Smooth muscle cell (in vitro differentiated cells): ENCODE measurements around the gene KYNU. TPM values are rescaled to one million over a fixed set of nuclear protein-coding genes. Genes with fewer than 3 reads are reported as not detected.

ENCODE experiments used
- DNase-seq: peaks from one replicate; lab custom pipeline; 2025; ENCODE audit not compliant: unreplicated experiment; lab: John Stamatoyannopoulos, UW
- H2AFZ ChIP-seq: fragments of 200-600 bp; sonication (generic); 2 replicates; pipeline ENCODE4 v1.6.0; 2016; ENCODE audit warnings: antibody characterized with exemption, low read depth, mild to moderate bottlenecking
- H3F3A ChIP-seq: fragments of 200-600 bp; sonication (generic); 2 replicates; pipeline ENCODE4 v1.6.0; 2017; ENCODE audit warnings: antibody characterized with exemption, low read depth
- H3K27ac ChIP-seq: fragments of 200-600 bp; sonication (generic); 2 replicates; pipeline ENCODE4 v1.5.1; 2016; ENCODE audit warnings: low read depth, mild to moderate bottlenecking
- H3K27me3 ChIP-seq: fragments of 200-600 bp; sonication (generic); 2 replicates; pipeline ENCODE4 v1.6.1; 2016; ENCODE audit warnings: low read depth, mild to moderate bottlenecking
- H3K36me3 ChIP-seq: fragments of 200-600 bp; sonication (generic); 2 replicates; pipeline ENCODE4 v1.5.1; 2016; ENCODE audit warnings: low read depth
- H3K4me1 ChIP-seq: fragments of 200-600 bp; sonication (generic); 2 replicates; pipeline ENCODE4 v1.5.1; 2016; ENCODE audit warnings: low read depth
- H3K4me2 ChIP-seq: fragments of 200-600 bp; sonication (generic); 2 replicates; pipeline ENCODE4 v1.6.0; 2016; ENCODE audit warnings: mild to moderate bottlenecking
- H3K4me3 ChIP-seq: fragments of 200-600 bp; sonication (generic); 2 replicates; pipeline ENCODE4 v1.5.1; 2016; ENCODE audit warnings: mild to moderate bottlenecking
- H3K79me2 ChIP-seq: fragments of 200-600 bp; sonication (generic); 2 replicates; pipeline ENCODE4 v1.6.0; 2016; ENCODE audit warnings: low read depth, mild to moderate bottlenecking
- H3K9ac ChIP-seq: fragments of 200-600 bp; sonication (generic); 2 replicates; pipeline ENCODE4 v1.6.0; 2016; ENCODE audit warnings: low read depth
- H3K9me3 ChIP-seq: fragments of 200-600 bp; sonication (generic); replicated peaks from 2 replicates; pipeline ENCODE4 v1.5.1; 2016; ENCODE audit warnings: low read depth
- H4K20me1 ChIP-seq: fragments of 200-600 bp; sonication (generic); 2 replicates; pipeline ENCODE4 v1.6.0; 2016; ENCODE audit warnings: low read depth
- WGBS: methylation state at CpG from one replicate; pipeline ENCODE4 v1.1.7; 2016; ENCODE audit warnings: low lambda C conversion rate; 5-methylcytosine and 5-hydroxymethylcytosine counted together
- polyA plus RNA-seq: library from polyadenylated mRNA; unstranded; fragments of >200 nt; fragmentation: Nextera tagmentation; extraction: Ambion mirVana; gene quantifications from 2 replicates; pipeline ENCODE4 v1.2.1, GENCODE V29; 2016
- total RNA-seq: library from RNA; depleted of rRNA; stranded (reverse); fragments of >200 nt; gene quantifications from 2 replicates; pipeline ENCODE4 v1.2.3, GENCODE V29; 2014
- TF ChIP-seq, protein P1 (sequence below): fragments of 200-600 bp; sonication (generic); IDR thresholded peaks from 2 replicates; pipeline ENCODE4 v1.5.1; 2017; ENCODE audit warnings: borderline replicate concordance, mild to moderate bottlenecking, antibody characterized with exemption; ENCODE audit not compliant: insufficient read depth, poor library complexity, severe bottlenecking

Gene KYNU
- total and polyA plus RNA-seq, 2 experiments from 2014 or later, result 5.7 to 16.0 TPM

DNA sequence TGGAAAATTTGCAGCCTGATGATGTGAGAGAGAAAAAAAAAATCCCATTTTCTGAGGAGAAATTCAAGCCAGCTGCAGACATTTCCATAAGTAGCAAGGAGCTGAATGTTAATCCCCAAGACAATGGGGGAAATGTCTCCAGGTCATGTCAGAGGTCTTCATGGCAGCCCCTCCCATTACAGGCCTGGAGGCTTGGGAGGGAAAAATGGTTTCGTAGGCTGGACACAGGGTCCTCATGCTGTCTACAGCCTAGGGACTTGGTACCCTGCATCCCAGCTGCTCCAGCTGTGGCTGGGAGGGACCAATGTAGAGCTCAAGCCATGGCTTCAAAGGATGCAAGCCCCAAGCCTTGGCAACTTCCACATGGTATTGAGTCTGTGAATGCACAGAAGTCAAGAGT is 198.2 kb downstream of the KYNU start:
- Histone ChIP-seq H3K79me2 (no peaks in the 10 kb centered on the region), H3K36me3 (no peaks in the 10 kb centered on the region), H3K27me3 (no peaks in the 10 kb centered on the region), H3K4me3 (no peak overlapping the region), H3K9me3 (no peaks in the 10 kb centered on the region), H3K27ac (no peak overlapping the region), H3K9ac (no peak overlapping the region), H3F3A (no peaks in the 10 kb centered on the region), H3K4me1 (no peaks in the 10 kb centered on the region), H2AFZ (no peak overlapping the region), H4K20me1 (no peaks in the 10 kb centered on the region), H3K4me2 (no peak overlapping the region)
- TF ChIP-seq, protein P1, sequence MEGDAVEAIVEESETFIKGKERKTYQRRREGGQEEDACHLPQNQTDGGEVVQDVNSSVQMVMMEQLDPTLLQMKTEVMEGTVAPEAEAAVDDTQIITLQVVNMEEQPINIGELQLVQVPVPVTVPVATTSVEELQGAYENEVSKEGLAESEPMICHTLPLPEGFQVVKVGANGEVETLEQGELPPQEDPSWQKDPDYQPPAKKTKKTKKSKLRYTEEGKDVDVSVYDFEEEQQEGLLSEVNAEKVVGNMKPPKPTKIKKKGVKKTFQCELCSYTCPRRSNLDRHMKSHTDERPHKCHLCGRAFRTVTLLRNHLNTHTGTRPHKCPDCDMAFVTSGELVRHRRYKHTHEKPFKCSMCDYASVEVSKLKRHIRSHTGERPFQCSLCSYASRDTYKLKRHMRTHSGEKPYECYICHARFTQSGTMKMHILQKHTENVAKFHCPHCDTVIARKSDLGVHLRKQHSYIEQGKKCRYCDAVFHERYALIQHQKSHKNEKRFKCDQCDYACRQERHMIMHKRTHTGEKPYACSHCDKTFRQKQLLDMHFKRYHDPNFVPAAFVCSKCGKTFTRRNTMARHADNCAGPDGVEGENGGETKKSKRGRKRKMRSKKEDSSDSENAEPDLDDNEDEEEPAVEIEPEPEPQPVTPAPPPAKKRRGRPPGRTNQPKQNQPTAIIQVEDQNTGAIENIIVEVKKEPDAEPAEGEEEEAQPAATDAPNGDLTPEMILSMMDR, result no peak
- 94% methylated on average over 1 of the region's 1 CpG for WGBS
- no peak for DNase-seq

DNA sequence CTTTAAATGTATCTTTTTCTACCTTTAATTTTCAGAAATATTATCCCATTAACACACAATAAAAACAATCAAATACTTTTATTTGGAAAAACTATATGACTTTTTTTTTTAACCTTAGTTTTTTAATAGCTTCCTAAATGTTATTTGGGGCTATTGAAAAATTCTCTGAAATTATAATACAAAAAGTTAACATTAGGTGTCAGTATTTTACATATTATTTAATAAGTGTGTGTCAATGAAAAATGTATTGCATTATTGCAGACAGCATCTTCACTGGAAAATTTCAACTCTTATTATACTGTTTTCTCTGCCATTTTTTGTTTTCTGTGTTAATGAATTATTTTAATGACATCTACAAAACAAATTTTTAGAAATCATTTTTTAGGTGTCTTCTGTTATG is 200.6 kb downstream of the KYNU start:
- Histone ChIP-seq H3K4me1 (no peaks in the 10 kb centered on the region), H3K27ac (no peak overlapping the region), H3K36me3 (no peaks in the 10 kb centered on the region), H3K4me2 (no peak overlapping the region), H3K79me2 (no peaks in the 10 kb centered on the region), H3F3A (no peaks in the 10 kb centered on the region), H3K9me3 (no peaks in the 10 kb centered on the region), H3K4me3 (no peak overlapping the region), H2AFZ (no peak overlapping the region), H3K9ac (no peak overlapping the region), H4K20me1 (no peaks in the 10 kb centered on the region), H3K27me3 (no peaks in the 10 kb centered on the region)
- no peak for DNase-seq
- TF ChIP-seq, protein P1, result no peak

DNA sequence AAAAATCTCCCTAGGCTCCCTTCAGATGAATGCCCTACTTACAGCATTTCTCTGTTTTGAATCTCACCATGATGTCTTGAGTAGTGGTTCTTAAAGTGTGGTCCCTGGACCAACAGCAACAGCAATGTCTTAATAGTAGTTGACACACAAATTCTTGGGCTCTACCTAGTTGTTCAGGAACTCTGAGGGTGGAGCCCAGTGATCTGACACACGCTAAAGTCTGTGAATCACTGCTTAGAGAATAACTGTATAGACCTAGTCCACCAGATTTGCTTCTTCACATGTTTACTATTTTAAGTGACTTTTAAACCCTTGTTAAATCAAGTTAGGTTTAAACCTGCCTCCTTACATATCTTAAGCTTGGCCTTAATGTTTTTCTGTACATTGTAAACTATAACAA is 204.2 kb downstream of the KYNU start:
- no peaks in the 10 kb centered on the region for H3K4me1 ChIP-seq
- TF ChIP-seq, protein P1, result no peak
- no peak overlapping the region for H3K27ac ChIP-seq
- 84% methylated on average over 1 of the region's 1 CpG for WGBS
- H3K4me3 ChIP-seq, result no peak overlapping the region
- H3K4me2 ChIP-seq, result no peak overlapping the region
- H3K9ac ChIP-seq, result no peak overlapping the region
- no peaks in the 10 kb centered on the region for H3K79me2 ChIP-seq
- no peaks in the 10 kb centered on the region for H3K27me3 ChIP-seq
- no peak for DNase-seq
- H3K9me3 ChIP-seq, result no peaks in the 10 kb centered on the region
- no peak overlapping the region for H2AFZ ChIP-seq
- no peaks in the 10 kb centered on the region for H3K36me3 ChIP-seq
- H3F3A ChIP-seq, result no peaks in the 10 kb centered on the region
- H4K20me1 ChIP-seq, result no peaks in the 10 kb centered on the region

DNA sequence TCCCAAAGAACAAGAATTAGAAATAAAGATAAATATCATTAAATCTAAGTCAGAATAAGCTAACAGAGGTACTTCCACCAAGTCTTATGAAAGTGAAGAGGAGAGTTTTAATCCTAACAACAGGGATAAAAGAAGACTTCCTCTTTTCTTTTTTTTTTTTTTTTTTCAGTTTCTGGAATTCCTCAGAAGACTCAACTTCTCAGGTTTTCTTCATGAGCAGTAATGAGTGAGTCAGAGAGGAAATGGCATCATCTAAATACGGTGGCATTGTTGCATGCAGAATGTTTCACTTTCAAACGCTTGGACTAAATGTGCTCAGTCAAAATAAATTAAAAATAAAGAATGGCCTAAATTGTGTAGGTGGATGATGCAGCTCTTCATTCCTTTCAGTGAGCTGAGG is 206.2 kb downstream of the KYNU start:
- no peaks in the 10 kb centered on the region for H3K79me2 ChIP-seq
- TF ChIP-seq, protein P1, result no peak
- H3K4me3 ChIP-seq, result no peak overlapping the region
- no peaks in the 10 kb centered on the region for H3K9me3 ChIP-seq
- no peaks in the 10 kb centered on the region for H3K36me3 ChIP-seq
- H3K27ac ChIP-seq, result no peak overlapping the region
- 17% methylated on average over 2 of the region's 2 CpGs for WGBS
- no peak for DNase-seq
- no peaks in the 10 kb centered on the region for H4K20me1 ChIP-seq
- H2AFZ ChIP-seq, result peak overlapping the region; percentile 6
- H3K4me2 ChIP-seq, result peak overlapping the region; percentile 19
- no peaks in the 10 kb centered on the region for H3F3A ChIP-seq
- H3K4me1 ChIP-seq, result no peaks in the 10 kb centered on the region
- no peaks in the 10 kb centered on the region for H3K27me3 ChIP-seq
- no peak overlapping the region for H3K9ac ChIP-seq
